HG03378 (cell line): ENCODE results near the gene ATG10.
A peak's percentile ranks its signal among the peaks of the same experiment; 100 is the strongest.
"Not testable (repeated sequence)": the region's sequence is repeated elsewhere in the genome, so short reads cannot be mapped to it uniquely, and the experiment has no call there.

Experiments
- ATAC-seq: cut with Tn5 transposase; IDR thresholded peaks from one replicate; pipeline ENCODE4 v1.9.1; 2021; ENCODE audit warnings: mild to moderate bottlenecking, moderate library complexity; ENCODE audit not compliant: unreplicated experiment

Gene ATG10

GRCh38 chr5:82046276-82046647 is 74.4 kb downstream of the ATG10 start:
- ATAC-seq = no peak

- no peak for ATAC-seq
Measured at GRCh38 chr5:82050955-82051354, 79.1 kb downstream of the ATG10 start.

- no peak for ATAC-seq
Measured at GRCh38 chr5:82054004-82054710, 82.3 kb downstream of the ATG10 start.

GRCh38 chr5:82057051-82057450 is 85.2 kb downstream of the ATG10 start:
- ATAC-seq = no peak

GRCh38 chr5:82058710-82059109 is 86.9 kb downstream of the ATG10 start:
- no peak for ATAC-seq

- ATAC-seq = no peak
Measured at GRCh38 chr5:82066791-82067190, 95.0 kb downstream of the ATG10 start.

GRCh38 chr5:82068042-82068441 is 96.2 kb downstream of the ATG10 start:
- ATAC-seq = not testable (repeated sequence)

GRCh38 chr5:82068723-82069122 is 96.9 kb downstream of the ATG10 start:
- no peak for ATAC-seq

- no peak for ATAC-seq
Measured at GRCh38 chr5:82072138-82072537, 100.3 kb downstream of the ATG10 start.

GRCh38 chr5:82073179-82073578 is 101.4 kb downstream of the ATG10 start:
- ATAC-seq = no peak

- ATAC-seq = no peak
Measured at GRCh38 chr5:82074950-82075349, 103.1 kb downstream of the ATG10 start.

- ATAC-seq = no peak
Measured at GRCh38 chr5:82077496-82077895, 105.7 kb downstream of the ATG10 start.

GRCh38 chr5:82091617-82092016 is 119.8 kb downstream of the ATG10 start:
- ATAC-seq = no peak

- ATAC-seq = no peak
Measured at GRCh38 chr5:82095536-82095935, 123.7 kb downstream of the ATG10 start.

GRCh38 chr5:82096249-82096648 is 124.4 kb downstream of the ATG10 start:
- ATAC-seq = no peak

GRCh38 chr5:82100303-82101077 is 128.7 kb downstream of the ATG10 start:
- ATAC-seq = peak; percentile 97

GRCh38 chr5:82104872-82105271 is 133.0 kb downstream of the ATG10 start:
- ATAC-seq = no peak

- no peak for ATAC-seq
Measured at GRCh38 chr5:82105457-82105856, 133.6 kb downstream of the ATG10 start.

- no peak for ATAC-seq
Measured at GRCh38 chr5:82106207-82106606, 134.4 kb downstream of the ATG10 start.

- no peak for ATAC-seq
Measured at GRCh38 chr5:82106756-82107155, 134.9 kb downstream of the ATG10 start.

GRCh38 chr5:82107267-82107666 is 135.4 kb downstream of the ATG10 start:
- ATAC-seq = no peak

GRCh38 chr5:82109013-82109412 is 137.2 kb downstream of the ATG10 start:
- no peak for ATAC-seq
